H9 (cell line): ENCODE results near the gene PTPRC. TPM values are rescaled to one million over a fixed set of nuclear protein-coding genes. Genes with fewer than 3 reads are reported as not detected.

Experiments used
- DNase-seq: peaks from one replicate; pipeline ENCODE4 v3.0.0-alpha.2; 2017
- H2AFZ ChIP-seq: one replicate; pipeline ENCODE4 v1.6.1; 2013; ENCODE audit warnings: mild to moderate bottlenecking, low read length, control low read depth, moderate library complexity
- H2AK5ac ChIP-seq: 2 replicates; pipeline ENCODE4 v1.6.1; 2013; ENCODE audit warnings: low read length, control low read depth, mixed read lengths; ENCODE audit not compliant: insufficient read length
- H2BK120ac ChIP-seq: one replicate; pipeline ENCODE4 v1.6.1; 2013; ENCODE audit warnings: low read depth, mild to moderate bottlenecking, low read length, control low read depth, inconsistent platforms; ENCODE audit not compliant: poor library complexity, severe bottlenecking
- H2BK12ac ChIP-seq: 2 replicates; pipeline ENCODE4 v1.6.1; 2013; ENCODE audit warnings: low read length, control low read depth, mixed read lengths, low read depth; ENCODE audit not compliant: insufficient read length
- H2BK15ac ChIP-seq: 2 replicates; pipeline ENCODE4 v1.6.1; 2013; ENCODE audit warnings: low read depth, low read length, control low read depth
- H2BK20ac ChIP-seq: one replicate; pipeline ENCODE4 v1.6.1; 2013; ENCODE audit warnings: low read depth, mild to moderate bottlenecking, low read length, control low read depth, inconsistent platforms; ENCODE audit not compliant: poor library complexity, severe bottlenecking
- H2BK5ac ChIP-seq: 2 replicates; pipeline ENCODE4 v1.6.1; 2013; ENCODE audit warnings: low read length, control low read depth, mixed read lengths; ENCODE audit not compliant: insufficient read length
- H3K14ac ChIP-seq: 2 replicates; pipeline ENCODE4 v1.6.1; 2013; ENCODE audit warnings: low read length, control low read depth; ENCODE audit not compliant: insufficient read depth
- H3K18ac ChIP-seq: 2 replicates; pipeline ENCODE4 v1.6.1; 2013; ENCODE audit warnings: low read depth, mild to moderate bottlenecking, mixed read lengths, low read length, control low read depth; ENCODE audit not compliant: insufficient read length
- H3K23ac ChIP-seq: 2 replicates; pipeline ENCODE4 v1.6.1; 2013; ENCODE audit warnings: low read length, control low read depth, mixed read lengths, low read depth; ENCODE audit not compliant: insufficient read length
- H3K23me2 ChIP-seq: 2 replicates; pipeline ENCODE4 v1.6.1; 2013; ENCODE audit warnings: low read depth, mild to moderate bottlenecking, mixed read lengths, low read length, control low read depth; ENCODE audit not compliant: insufficient read length, poor library complexity, severe bottlenecking
- H3K27ac ChIP-seq: 2 replicates; pipeline ENCODE4 v1.5.1; 2013; ENCODE audit warnings: low read length, control low read depth, mixed read lengths, low read depth; ENCODE audit not compliant: insufficient read length
- H3K27me3 ChIP-seq: 2 replicates; pipeline ENCODE4 v1.6.1; 2013; ENCODE audit warnings: low read length, control low read depth, inconsistent platforms; ENCODE audit not compliant: insufficient read depth
- H3K4ac ChIP-seq: 2 replicates; pipeline ENCODE4 v1.6.1; 2013; ENCODE audit warnings: low read depth, mild to moderate bottlenecking, control low read depth, inconsistent platforms, low read length, moderate library complexity
- H3K4me1 ChIP-seq: 2 replicates; pipeline ENCODE4 v1.6.1; 2013; ENCODE audit warnings: low read length, control low read depth, inconsistent platforms; ENCODE audit not compliant: insufficient read depth
- H3K4me2 ChIP-seq: 2 replicates; pipeline ENCODE4 v1.6.1; 2013; ENCODE audit warnings: low read length, control low read depth, mixed read lengths; ENCODE audit not compliant: insufficient read length, insufficient read depth
- H3K56ac ChIP-seq: 2 replicates; pipeline ENCODE4 v1.6.1; 2013; ENCODE audit warnings: low read depth, mild to moderate bottlenecking, mixed read lengths, low read length, control low read depth; ENCODE audit not compliant: insufficient read length
- H3K79me1 ChIP-seq: 2 replicates; pipeline ENCODE4 v1.6.1; 2013; ENCODE audit warnings: low read depth, mild to moderate bottlenecking, moderate library complexity, low read length, control low read depth, inconsistent platforms; ENCODE audit not compliant: insufficient read depth, poor library complexity, severe bottlenecking
- H3K79me2 ChIP-seq: 2 replicates; pipeline ENCODE4 v1.6.1; 2013; ENCODE audit warnings: low read length, control low read depth, inconsistent platforms; ENCODE audit not compliant: insufficient read depth
- H3K9ac ChIP-seq: 2 replicates; pipeline ENCODE4 v1.6.1; 2013; ENCODE audit warnings: low read length, control low read depth, mixed read lengths; ENCODE audit not compliant: insufficient read length; ENCODE audit errors: extremely low read depth
- H3K9me3 ChIP-seq: one replicate; pipeline ENCODE4 v1.6.1; 2013; ENCODE audit warnings: low read depth, low read length, inconsistent platforms; ENCODE audit not compliant: control insufficient read depth
- H3T11ph ChIP-seq: one replicate; pipeline ENCODE4 v1.6.1; 2013; ENCODE audit warnings: mild to moderate bottlenecking, low read length, control low read depth, inconsistent platforms
- H4K20me1 ChIP-seq: one replicate; pipeline ENCODE4 v1.6.1; 2013; ENCODE audit not compliant: control insufficient read depth, insufficient read length, insufficient read depth
- H4K5ac ChIP-seq: 2 replicates; pipeline ENCODE4 v1.6.1; 2013; ENCODE audit warnings: low read depth, mild to moderate bottlenecking, mixed read lengths, low read length, control low read depth; ENCODE audit not compliant: insufficient read length
- H4K8ac ChIP-seq: replicated peaks from 2 replicates; pipeline ENCODE4 v1.6.1; 2013; ENCODE audit warnings: low read length, control low read depth, mixed read lengths, low read depth; ENCODE audit not compliant: insufficient read length
- H4K91ac ChIP-seq: 2 replicates; pipeline ENCODE4 v1.6.1; 2013; ENCODE audit warnings: low read depth, mild to moderate bottlenecking, moderate library complexity, mixed read lengths, low read length, control low read depth; ENCODE audit not compliant: insufficient read length
- H3K27ac Mint-ChIP-seq, 3 experiments: 2 replicates in 2 of 3; 3 replicates in 1 of 3; pipeline ENCODE4 v1.8.0; 2020 to 2021; ENCODE audit warnings: mixed read lengths in 3 of 3, mild to moderate bottlenecking in 1 of 3, moderate library complexity in 1 of 3
- H3K27me3 Mint-ChIP-seq: 2 replicates; pipeline ENCODE4 v1.8.0; 2021; ENCODE audit warnings: low read depth, mild to moderate bottlenecking, moderate library complexity, mixed read lengths
- H3K36me3 Mint-ChIP-seq, 3 experiments: 2 replicates in 2 of 3; 3 replicates in 1 of 3; pipeline ENCODE4 v1.8.0; 2020 to 2021; ENCODE audit warnings: low read depth in 3 of 3, mixed read lengths in 3 of 3; ENCODE audit not compliant: insufficient read depth in 1 of 3
- H3K4me1 Mint-ChIP-seq, 2 experiments: 2 replicates each; pipeline ENCODE4 v1.8.0; 2020; ENCODE audit warnings: mixed read lengths in 2 of 2
- H3K4me3 Mint-ChIP-seq, 2 experiments: 2 replicates in 1 of 2; 3 replicates in 1 of 2; pipeline ENCODE4 v1.8.0; 2020 to 2021; ENCODE audit warnings: mild to moderate bottlenecking in 2 of 2, mixed read lengths in 2 of 2, moderate library complexity in 1 of 2
- H3K9me3 Mint-ChIP-seq, 2 experiments: 2 replicates in 1 of 2; 3 replicates in 1 of 2; pipeline ENCODE4 v1.8.0; 2020; ENCODE audit warnings: mild to moderate bottlenecking in 2 of 2, mixed read lengths in 2 of 2, moderate library complexity in 1 of 2
- WGBS: extraction: QIAGEN DNeasy Blood & Tissue Kit; methylation state at CpG from one replicate; pipeline ENCODE4 v1.1.7; 2013; ENCODE audit warnings: missing lambda C conversion rate, low lambda C conversion rate, mixed read lengths; ENCODE audit not compliant: insufficient read length; ENCODE audit errors: extremely low coverage; 5-methylcytosine and 5-hydroxymethylcytosine counted together
- total RNA-seq: library from RNA; stranded (reverse); gene quantifications from 2 replicates; pipeline ENCODE4 v1.2.1, GENCODE V29; 2021
- TF ChIP-seq, protein P1 (sequence below): fragments of 200-600 bp; sonication (generic); conservative IDR thresholded peaks from 3 replicates; pipeline ENCODE4 v1.8.0; 2021; ENCODE audit warnings: antibody characterized with exemption, mild to moderate bottlenecking

The PTPRC gene
- total RNA-seq, 1 experiment from 2014 or later: not detected

DNA sequence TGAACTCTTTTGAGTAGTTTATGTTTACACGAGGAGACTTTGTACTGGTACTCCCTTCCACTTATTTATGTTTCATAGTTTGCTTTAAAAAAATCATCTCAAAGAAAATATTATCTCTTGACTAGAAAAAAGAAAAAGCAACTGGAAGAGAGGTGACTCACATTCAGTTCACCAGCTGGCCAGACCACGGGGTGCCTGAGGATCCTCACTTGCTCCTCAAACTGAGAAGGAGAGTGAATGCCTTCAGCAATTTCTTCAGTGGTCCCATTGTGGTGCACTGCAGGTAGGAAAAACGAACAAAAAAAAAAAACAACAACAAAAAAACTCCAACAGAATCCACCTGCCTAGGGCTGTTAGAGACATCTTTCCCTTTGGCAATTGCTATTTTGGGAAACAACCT is 102.9 kb downstream of the PTPRC start:
- no peak overlapping the region for H2AFZ ChIP-seq
- no peak overlapping the region for H3K9ac ChIP-seq
- H2BK20ac ChIP-seq: no peak overlapping the region
- TF ChIP-seq, protein P1, sequence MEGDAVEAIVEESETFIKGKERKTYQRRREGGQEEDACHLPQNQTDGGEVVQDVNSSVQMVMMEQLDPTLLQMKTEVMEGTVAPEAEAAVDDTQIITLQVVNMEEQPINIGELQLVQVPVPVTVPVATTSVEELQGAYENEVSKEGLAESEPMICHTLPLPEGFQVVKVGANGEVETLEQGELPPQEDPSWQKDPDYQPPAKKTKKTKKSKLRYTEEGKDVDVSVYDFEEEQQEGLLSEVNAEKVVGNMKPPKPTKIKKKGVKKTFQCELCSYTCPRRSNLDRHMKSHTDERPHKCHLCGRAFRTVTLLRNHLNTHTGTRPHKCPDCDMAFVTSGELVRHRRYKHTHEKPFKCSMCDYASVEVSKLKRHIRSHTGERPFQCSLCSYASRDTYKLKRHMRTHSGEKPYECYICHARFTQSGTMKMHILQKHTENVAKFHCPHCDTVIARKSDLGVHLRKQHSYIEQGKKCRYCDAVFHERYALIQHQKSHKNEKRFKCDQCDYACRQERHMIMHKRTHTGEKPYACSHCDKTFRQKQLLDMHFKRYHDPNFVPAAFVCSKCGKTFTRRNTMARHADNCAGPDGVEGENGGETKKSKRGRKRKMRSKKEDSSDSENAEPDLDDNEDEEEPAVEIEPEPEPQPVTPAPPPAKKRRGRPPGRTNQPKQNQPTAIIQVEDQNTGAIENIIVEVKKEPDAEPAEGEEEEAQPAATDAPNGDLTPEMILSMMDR: no peak
- H3K14ac ChIP-seq: no peak overlapping the region
- no peak overlapping the region for H3K56ac ChIP-seq
- no peak overlapping the region for H2BK12ac ChIP-seq
- no peaks in the 10 kb centered on the region for H3K9me3 ChIP-seq
- no peak overlapping the region for H2AK5ac ChIP-seq
- Mint-ChIP-seq H3K27ac (peak overlapping the region in 1 of 3 experiments; percentile 41; a peak in 1 of 7 replicates), H3K4me3 (no peak overlapping the region), H3K36me3 (no peaks in the 10 kb centered on the region; a peak in 1 of 7 replicates), H3K9me3 (peaks cover 0 to 10% of the 10 kb centered on the region in 2 experiments; a peak in 2 of 5 replicates), H3K4me1 (peaks cover 11 to 12% of the 10 kb centered on the region in 2 experiments), H3K27me3 (no peaks in the 10 kb centered on the region)
- no peak overlapping the region for H2BK5ac ChIP-seq
- no peak overlapping the region for H3K4ac ChIP-seq
- WGBS: no CpG with 5 or more reads among the region's 3 CpGs
- no peak overlapping the region for H3K23ac ChIP-seq
- H3K23me2 ChIP-seq: no peaks in the 10 kb centered on the region
- H3K4me1 ChIP-seq: peaks cover 5% of the 10 kb centered on the region; the same call in 1 of the 2 replicates
- no peaks in the 10 kb centered on the region for H4K20me1 ChIP-seq
- no peak overlapping the region for H3T11ph ChIP-seq
- no peak overlapping the region for H3K18ac ChIP-seq
- no peak overlapping the region for H4K8ac ChIP-seq
- H3K27me3 ChIP-seq: no peaks in the 10 kb centered on the region
- H3K79me1 ChIP-seq: no peaks in the 10 kb centered on the region
- no peaks in the 10 kb centered on the region for H3K79me2 ChIP-seq
- no peak overlapping the region for H2BK15ac ChIP-seq
- H3K27ac ChIP-seq: no peak overlapping the region
- H3K4me2 ChIP-seq: no peak overlapping the region
- no peak overlapping the region for H4K91ac ChIP-seq
- no peak overlapping the region for H4K5ac ChIP-seq
- peak; percentile 41 for DNase-seq
- H2BK120ac ChIP-seq: no peak overlapping the region
